GM19043 (cell line): ENCODE data around the gene ATP6V1G2.
A peak's percentile ranks its signal among the peaks of the same experiment; 100 is the strongest.

Experiments
- ATAC-seq: cut with Tn5 transposase; IDR thresholded peaks from one replicate; pipeline ENCODE4 v1.9.1; 2021; ENCODE audit warnings: low read depth; ENCODE audit not compliant: unreplicated experiment

Gene ATP6V1G2

DNA sequence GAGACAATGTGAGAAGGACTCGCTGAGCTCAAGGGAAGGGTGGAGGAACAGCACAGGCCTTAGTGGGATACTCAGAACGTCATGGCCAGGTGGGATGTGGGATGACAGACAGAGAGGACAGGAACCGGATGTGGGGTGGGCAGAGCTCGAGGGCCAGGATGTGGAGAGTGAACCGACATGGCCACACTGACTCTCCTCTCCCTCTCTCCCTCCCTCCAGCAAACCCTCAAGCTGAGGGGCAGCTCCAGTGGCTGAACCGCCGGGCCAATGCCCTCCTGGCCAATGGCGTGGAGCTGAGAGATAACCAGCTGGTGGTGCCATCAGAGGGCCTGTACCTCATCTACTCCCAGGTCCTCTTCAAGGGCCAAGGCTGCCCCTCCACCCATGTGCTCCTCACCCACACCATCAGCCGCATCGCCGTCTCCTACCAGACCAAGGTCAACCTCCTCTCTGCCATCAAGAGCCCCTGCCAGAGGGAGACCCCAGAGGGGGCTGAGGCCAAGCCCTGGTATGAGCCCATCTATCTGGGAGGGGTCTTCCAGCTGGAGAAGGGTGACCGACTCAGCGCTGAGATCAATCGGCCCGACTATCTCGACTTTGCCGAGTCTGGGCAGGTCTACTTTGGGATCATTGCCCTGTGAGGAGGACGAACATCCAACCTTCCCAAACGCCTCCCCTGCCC lies 30.6 kb upstream of the ATP6V1G2 start:
- ATAC-seq: no peak

DNA sequence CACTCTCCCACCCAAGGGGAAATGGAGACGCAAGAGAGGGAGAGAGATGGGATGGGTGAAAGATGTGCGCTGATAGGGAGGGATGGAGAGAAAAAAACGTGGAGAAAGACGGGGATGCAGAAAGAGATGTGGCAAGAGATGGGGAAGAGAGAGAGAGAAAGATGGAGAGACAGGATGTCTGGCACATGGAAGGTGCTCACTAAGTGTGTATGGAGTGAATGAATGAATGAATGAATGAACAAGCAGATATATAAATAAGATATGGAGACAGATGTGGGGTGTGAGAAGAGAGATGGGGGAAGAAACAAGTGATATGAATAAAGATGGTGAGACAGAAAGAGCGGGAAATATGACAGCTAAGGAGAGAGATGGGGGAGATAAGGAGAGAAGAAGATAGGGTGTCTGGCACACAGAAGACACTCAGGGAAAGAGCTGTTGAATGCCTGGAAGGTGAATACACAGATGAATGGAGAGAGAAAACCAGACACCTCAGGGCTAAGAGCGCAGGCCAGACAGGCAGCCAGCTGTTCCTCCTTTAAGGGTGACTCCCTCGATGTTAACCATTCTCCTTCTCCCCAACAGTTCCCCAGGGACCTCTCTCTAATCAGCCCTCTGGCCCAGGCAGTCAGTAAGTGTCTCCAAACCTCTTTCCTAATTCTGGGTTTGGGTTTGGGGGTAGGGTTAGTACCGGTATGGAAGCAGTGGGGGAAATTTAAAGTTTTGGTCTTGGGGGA lies 29.7 kb upstream of the ATP6V1G2 start:
- no peak for ATAC-seq

DNA sequence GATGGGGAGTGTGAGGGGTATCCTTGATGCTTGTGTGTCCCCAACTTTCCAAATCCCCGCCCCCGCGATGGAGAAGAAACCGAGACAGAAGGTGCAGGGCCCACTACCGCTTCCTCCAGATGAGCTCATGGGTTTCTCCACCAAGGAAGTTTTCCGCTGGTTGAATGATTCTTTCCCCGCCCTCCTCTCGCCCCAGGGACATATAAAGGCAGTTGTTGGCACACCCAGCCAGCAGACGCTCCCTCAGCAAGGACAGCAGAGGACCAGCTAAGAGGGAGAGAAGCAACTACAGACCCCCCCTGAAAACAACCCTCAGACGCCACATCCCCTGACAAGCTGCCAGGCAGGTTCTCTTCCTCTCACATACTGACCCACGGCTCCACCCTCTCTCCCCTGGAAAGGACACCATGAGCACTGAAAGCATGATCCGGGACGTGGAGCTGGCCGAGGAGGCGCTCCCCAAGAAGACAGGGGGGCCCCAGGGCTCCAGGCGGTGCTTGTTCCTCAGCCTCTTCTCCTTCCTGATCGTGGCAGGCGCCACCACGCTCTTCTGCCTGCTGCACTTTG lies 29.0 kb upstream of the ATP6V1G2 start, which contains the start of gene TNF:
Gene TNF, plus strand, starts transcription at position 231 of the 567 bp plus-strand sequence. Its CDS starts 177 bp downstream, at position 408.
- no peak for ATAC-seq

DNA sequence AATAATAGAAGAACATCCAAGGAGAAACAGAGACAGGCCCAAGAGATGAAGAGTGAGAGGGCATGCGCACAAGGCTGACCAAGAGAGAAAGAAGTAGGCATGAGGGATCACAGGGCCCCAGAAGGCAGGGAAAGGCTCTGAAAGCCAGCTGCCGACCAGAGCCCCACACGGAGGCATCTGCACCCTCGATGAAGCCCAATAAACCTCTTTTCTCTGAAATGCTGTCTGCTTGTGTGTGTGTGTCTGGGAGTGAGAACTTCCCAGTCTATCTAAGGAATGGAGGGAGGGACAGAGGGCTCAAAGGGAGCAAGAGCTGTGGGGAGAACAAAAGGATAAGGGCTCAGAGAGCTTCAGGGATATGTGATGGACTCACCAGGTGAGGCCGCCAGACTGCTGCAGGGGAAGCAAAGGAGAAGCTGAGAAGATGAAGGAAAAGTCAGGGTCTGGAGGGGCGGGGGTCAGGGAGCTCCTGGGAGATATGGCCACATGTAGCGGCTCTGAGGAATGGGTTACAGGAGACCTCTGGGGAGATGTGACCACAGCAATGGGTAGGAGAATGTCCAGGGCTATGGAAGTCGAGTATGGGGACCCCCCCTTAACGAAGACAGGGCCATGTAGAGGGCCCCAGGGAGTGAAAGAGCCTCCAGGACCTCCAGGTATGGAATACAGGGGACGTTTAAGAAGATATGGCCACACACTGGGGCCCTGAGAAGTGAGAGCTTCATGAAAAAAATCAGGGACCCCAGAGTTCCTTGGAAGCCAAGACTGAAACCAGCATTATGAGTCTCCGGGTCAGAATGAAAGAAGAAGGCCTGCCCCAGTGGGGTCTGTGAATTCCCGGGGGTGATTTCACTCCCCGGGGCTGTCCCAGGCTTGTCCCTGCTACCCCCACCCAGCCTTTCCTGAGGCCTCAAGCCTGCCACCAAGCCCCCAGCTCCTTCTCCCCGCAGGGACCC lies 28.0 kb upstream of the ATP6V1G2 start:
- no peak for ATAC-seq

DNA sequence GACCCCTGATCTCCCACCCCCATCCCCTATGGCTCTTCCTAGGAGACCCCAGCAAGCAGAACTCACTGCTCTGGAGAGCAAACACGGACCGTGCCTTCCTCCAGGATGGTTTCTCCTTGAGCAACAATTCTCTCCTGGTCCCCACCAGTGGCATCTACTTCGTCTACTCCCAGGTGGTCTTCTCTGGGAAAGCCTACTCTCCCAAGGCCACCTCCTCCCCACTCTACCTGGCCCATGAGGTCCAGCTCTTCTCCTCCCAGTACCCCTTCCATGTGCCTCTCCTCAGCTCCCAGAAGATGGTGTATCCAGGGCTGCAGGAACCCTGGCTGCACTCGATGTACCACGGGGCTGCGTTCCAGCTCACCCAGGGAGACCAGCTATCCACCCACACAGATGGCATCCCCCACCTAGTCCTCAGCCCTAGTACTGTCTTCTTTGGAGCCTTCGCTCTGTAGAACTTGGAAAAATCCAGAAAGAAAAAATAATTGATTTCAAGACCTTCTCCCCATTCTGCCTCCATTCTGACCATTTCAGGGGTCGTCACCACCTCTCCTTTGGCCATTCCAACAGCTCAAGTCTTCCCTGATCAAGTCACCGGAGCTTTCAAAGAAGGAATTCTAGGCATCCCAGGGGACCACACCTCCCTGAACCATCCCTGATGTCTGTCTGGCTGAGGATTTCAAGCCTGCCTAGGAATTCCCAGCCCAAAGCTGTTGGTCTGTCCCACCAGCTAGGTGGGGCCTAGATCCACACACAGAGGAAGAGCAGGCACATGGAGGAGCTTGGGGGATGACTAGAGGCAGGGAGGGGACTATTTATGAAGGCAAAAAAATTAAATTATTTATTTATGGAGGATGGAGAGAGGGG lies 27.1 kb upstream of the ATP6V1G2 start:
- no peak for ATAC-seq

DNA sequence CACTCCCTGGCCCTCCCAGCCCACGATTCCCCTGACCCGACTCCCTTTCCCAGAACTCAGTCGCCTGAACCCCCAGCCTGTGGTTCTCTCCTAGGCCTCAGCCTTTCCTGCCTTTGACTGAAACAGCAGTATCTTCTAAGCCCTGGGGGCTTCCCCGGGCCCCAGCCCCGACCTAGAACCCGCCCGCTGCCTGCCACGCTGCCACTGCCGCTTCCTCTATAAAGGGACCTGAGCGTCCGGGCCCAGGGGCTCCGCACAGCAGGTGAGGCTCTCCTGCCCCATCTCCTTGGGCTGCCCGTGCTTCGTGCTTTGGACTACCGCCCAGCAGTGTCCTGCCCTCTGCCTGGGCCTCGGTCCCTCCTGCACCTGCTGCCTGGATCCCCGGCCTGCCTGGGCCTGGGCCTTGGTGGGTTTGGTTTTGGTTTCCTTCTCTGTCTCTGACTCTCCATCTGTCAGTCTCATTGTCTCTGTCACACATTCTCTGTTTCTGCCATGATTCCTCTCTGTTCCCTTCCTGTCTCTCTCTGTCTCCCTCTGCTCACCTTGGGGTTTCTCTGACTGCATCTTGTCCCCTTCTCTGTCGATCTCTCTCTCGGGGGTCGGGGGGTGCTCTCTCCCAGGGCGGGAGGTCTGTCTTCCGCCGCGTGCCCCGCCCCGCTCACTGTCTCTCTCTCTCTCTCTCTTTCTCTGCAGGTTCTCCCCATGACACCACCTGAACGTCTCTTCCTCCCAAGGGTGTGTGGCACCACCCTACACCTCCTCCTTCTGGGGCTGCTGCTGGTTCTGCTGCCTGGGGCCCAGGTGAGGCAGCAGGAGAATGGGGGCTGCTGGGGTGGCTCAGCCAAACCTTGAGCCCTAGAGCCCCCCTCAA lies 25.9 kb upstream of the ATP6V1G2 start, which contains the start of gene LTA:
Gene LTA, plus strand, starts transcription at position 249 of the 871 bp plus-strand sequence. Its CDS starts 454 bp downstream, at position 703.
- no peak for ATAC-seq

DNA sequence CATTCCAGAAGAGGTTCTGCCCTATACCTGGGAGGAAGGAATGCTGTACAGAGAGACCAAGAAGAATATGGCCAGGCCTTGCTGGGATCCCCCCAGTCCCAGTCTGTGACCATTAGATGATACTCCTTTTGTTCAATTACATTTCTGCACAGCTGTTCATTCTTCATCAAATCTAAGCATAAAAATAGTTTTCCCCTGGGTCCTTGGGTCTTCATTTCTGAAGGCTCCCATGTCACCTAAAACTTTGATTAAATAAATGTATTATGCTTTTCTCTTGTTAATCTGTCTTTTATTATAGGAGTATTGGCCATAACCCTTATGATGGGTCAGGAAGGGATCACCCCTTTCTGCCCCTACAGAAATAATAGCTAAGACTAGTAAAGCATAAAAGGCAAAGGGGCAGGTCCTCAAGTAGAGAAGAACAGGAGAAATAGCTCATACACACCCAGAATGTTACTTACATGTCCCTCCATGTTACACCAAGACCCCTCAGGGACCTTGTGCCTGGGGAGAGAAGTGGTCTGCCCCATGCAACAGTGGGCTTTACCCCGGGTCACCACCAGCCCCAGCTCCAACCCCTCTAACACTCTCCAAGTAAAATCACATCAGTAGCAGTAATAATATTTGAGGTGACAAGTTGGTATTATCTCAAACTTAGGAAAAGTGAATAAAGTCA lies 23.6 kb upstream of the ATP6V1G2 start:
- no peak for ATAC-seq

DNA sequence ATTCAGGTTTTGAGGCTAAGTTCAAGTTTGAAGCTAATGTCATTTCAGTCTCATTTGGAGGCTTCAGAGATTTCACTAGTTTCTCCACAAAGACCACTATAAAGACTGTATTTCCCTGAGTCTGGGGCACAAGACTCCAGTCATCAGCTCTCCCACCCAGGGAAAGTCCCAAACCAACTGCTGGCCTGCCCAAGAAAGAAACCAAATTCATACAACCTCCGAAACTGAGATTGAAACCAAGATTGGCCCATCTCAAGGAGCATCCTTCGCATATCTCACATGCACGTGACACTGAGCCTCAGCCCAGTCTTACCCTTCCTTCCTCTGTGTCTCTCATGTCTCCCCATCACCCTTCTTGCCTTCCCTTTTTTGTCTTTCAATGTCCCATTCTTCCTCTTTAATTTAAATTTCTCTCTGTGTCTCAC lies 22.1 kb upstream of the ATP6V1G2 start:
- peak; percentile 67 for ATAC-seq

DNA sequence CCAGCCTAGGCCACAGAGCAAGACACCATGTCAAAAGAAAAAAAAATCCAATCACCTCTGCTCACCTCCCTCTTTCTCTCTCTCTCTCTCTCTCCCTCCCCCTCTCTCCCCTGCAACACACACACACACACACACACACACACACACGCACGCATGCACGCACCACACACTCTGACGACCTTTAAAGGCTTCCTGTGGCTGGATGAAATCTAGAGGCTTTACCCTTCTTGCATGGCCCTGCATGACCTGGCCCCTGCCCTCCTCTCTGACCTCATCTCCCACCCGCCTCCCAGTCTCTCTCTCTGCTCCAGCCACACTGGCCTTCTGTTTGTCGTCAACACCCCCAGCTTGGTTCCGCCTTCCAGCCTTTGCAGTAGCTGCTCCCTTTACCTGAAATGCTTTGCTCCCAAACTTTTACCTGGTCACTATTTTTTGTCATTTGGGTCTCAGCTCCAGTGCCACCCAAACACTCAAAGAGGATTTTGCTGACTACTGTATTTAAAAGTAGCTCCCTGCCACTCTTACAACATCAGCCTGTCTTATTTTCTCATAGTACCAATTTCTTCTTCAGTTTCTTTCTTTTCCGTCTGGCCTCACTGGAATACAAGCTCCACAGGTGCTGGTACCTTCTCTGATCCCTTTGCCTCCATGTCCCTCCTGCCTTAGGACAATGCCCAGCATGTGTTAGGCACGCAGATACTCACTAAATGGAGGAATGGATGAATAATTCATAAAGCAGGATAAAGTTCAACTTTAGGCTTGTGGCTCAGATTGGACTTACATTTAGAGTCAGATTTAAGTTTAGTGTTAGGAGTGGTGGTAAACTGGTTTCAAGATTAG lies 21.3 kb upstream of the ATP6V1G2 start:
- ATAC-seq: no peak

DNA sequence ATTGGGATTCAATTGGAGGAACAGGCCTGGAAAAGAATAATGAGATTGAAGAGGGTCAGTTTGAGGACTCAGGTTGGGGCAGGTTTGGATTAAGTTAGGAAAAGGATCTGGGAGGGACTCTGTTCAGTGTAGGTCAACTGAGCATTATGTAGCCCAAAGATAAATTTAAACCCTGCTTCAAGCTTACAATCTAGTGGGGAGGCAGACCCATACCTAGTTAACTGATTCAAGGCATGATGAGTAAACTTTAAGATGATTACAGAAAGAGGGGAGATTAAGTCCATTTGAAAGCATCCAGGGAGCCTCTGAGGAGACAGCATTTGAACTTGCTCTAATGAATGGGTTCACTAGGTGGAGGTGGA lies 14.3 kb upstream of the ATP6V1G2 start:
- no peak for ATAC-seq

DNA sequence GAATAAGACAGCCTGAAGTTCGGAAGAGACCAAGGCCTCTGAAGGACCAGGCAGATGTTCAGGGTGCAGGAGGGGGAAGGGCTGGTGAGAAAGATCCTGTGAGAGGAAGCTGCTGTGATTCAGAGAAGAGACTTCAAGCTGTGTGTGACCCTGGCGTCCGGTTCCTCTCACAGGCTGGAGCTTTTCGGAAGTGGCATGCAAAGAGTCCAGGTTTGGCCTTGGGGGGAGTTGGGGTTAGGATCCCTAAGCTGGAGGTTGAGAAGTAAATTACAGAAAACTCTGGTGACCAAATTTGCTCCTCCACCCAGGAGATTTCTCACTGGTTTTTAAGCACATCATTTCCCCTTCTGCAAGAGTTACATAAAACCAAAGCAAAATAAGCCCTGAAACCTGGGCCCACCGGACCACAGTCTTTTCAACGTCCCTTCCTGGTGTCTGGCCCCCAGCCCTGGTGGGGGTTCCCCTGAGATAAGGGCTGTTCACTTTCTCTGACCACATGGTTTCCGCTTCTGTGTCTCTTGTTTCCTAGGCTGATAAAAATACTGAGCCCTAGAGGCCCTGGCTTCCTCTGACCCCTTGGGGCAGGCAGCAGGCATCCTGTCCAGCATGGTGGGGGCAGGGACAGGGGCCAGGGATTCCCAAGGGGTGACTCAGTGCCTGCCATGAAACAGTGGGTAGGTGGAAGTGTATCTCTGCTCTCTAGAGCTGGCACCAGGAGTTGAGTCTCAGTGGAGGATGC lies 13.7 kb upstream of the ATP6V1G2 start:
- ATAC-seq: no peak

DNA sequence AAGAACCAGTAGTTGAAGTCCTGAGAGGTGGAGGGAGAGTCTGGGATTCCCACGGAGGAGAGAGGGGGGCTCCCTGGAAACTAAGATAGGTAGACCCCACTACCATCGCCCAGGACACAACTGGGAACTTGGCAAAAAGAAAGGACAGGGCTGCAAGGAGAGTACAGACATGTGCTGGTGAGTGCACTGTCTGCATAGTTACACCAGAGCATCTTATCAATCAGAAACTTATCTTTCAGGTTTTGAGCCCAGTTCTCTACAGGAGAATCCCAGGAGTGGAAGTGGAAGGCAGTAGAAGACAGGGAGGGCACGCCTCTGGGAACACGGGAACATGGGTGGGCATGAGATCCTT lies 13.2 kb upstream of the ATP6V1G2 start:
- ATAC-seq: no peak

DNA sequence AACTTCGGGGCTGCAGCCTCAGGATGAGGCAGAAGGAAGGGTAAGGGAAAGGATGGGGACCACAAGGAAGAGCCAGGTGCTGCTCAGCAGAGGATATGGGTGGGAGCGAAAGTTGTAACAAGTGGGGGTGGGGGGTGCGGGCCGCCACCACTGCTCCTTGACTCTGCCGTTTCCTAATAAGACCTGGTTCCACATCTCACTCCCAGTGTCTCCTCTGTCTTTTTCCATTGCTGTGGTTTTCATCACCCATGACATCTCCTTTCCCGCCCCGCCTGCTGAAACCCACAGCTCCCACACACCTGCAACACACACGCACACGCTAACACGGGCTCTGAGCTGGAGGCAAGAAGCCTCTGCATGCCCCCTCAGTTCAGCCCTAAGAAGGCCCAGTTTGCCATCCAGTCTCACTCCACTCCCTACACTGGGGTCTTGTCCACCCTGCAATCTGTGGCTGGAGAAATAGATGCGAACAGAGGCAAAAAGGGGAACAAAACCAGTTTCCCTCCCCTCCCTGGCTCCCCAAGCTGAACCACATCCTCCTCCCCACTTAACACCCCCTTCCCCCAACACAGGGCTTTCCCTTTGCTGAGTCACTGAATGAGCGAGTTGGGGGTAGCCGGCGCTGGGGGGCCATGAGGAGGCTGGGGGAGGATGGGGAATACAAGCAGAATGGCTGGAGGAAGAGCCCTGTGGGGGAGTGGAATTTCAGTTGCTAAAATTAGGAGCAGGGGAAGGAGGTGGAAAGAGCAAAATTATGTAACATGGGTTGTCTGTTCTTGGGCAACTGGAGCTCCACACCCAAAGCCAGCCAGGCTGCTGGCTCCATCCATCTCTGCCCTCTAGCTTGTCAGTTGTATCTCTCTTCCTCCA lies 12.5 kb upstream of the ATP6V1G2 start:
- no peak for ATAC-seq

DNA sequence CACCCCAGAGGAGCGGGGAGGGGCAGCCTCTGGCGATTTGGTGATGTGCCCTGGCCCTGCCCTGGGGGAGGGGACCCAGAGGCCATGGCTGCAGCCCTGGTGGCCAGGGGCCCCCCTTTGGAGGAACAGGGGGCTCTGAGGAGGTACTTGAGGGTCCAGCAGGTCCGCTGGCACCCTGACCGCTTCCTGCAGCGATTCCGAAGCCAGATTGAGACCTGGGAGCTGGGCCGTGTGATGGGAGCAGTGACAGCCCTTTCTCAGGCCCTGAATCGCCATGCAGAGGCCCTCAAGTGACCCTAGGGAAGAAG lies 11.9 kb upstream of the ATP6V1G2 start:
- no peak for ATAC-seq

DNA sequence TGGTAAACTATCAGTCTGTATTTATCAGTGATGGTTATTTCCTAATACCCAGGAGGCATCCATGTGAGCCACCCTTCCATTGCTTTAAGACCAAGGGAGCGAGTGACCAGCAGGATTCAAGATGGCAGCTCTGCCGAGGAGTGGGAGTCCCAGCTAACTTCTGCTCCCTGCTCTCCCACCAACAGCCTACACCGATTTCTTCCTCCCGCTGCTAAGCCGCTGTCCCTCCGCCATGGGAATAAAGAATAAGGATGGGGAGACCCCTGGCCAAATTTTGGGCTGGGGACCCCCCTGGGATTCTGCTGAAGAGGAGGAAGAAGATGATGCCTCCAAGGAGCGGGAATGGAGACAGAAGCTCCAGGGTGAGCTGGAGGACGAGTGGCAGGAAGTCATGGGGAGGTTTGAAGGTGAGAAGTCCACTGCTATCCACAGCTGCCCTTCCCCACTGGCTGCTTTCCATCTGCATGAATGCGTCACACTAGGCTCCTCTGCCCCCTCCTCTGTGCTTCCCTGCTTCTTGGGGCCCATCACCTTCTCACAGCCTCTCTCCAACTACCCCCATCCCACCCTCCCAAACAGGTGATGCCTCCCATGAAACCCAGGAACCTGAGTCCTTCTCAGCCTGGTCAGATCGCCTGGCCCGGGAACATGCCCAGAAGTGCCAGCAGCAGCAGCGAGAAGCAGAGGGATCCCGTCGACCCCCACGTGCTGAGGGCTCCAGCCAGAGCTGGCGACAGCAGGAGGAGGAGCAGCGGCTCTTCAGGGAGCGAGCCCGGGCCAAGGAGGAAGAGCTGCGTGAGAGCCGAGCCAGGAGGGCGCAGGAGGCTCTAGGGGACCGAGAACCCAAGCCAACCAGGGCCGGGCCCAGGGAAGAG lies 11.3 kb upstream of the ATP6V1G2 start:
- ATAC-seq: no peak
